Keratinocyte (primary cell): ENCODE results near the gene SRPK2. TPM values are rescaled to one million over a fixed set of nuclear protein-coding genes. Genes with fewer than 3 reads are reported as not detected.

Experiments used
- DNase-seq: peaks from one replicate; pipeline ENCODE4 v3.0.0-alpha.2; 2011; ENCODE audit warnings: low read depth, missing footprints, low spot score
- FAIRE-seq: peaks from 2 replicates; lab custom pipeline; 2011; peaks lifted over from hg19 to GRCh38; lab: Jason Lieb, UNC
- H2AFZ ChIP-seq: 2 replicates; pipeline ENCODE4 v1.6.0; 2012; ENCODE audit warnings: low read length, control low read depth, inconsistent platforms; ENCODE audit not compliant: control insufficient read depth
- H3K27ac ChIP-seq: 2 replicates; pipeline ENCODE4 v1.5.1; 2011; ENCODE audit warnings: low read length; ENCODE audit not compliant: control insufficient read depth, insufficient read depth
- H3K27me3 ChIP-seq: 3 replicates; pipeline ENCODE4 v1.6.0; 2011; ENCODE audit warnings: low read length; ENCODE audit not compliant: control insufficient read depth, insufficient read depth; ENCODE audit errors: extremely low read depth
- H3K36me3 ChIP-seq, 2 experiments: 2 replicates in 1 of 2; 3 replicates in 1 of 2; pipeline ENCODE4 v1.5.1; 2011; ENCODE audit warnings: low read length in 2 of 2, mild to moderate bottlenecking in 1 of 2; ENCODE audit not compliant: control insufficient read depth in 2 of 2, insufficient read depth in 2 of 2; ENCODE audit errors: extremely low read depth in 1 of 2
- H3K4me1 ChIP-seq: 3 replicates; pipeline ENCODE4 v1.5.1; 2011; ENCODE audit warnings: low read length; ENCODE audit not compliant: control insufficient read depth, insufficient read depth; ENCODE audit errors: extremely low read depth
- H3K4me2 ChIP-seq: 3 replicates; pipeline ENCODE4 v1.6.0; 2011; ENCODE audit warnings: low read depth, low read length; ENCODE audit not compliant: control insufficient read depth, insufficient read depth; ENCODE audit errors: extremely low read depth
- H3K4me3 ChIP-seq, 3 experiments: fragments of 200-600 bp in 1 of 3; sonication (generic) in 1 of 3; 2 replicates in 2 of 3; 3 replicates in 1 of 3; pipeline ENCODE4 v1.5.1; 2011 to 2016; ENCODE audit warnings: low read length in 3 of 3, mild to moderate bottlenecking in 3 of 3, control low read depth in 2 of 3, inconsistent platforms in 1 of 3, low read depth in 1 of 3, mixed read lengths in 1 of 3, mixed run types in 1 of 3, moderate library complexity in 1 of 3; ENCODE audit not compliant: control insufficient read depth in 2 of 3, insufficient read depth in 2 of 3; ENCODE audit errors: extremely low read depth in 1 of 3
- H3K79me2 ChIP-seq: 2 replicates; pipeline ENCODE4 v1.6.0; 2012; ENCODE audit warnings: low read length; ENCODE audit not compliant: control insufficient read depth, insufficient read depth
- H3K9ac ChIP-seq: 3 replicates; pipeline ENCODE4 v1.6.0; 2011; ENCODE audit warnings: low read length; ENCODE audit not compliant: control insufficient read depth, insufficient read depth; ENCODE audit errors: extremely low read depth
- H3K9me1 ChIP-seq: 3 replicates; pipeline ENCODE4 v1.6.0; 2011; ENCODE audit warnings: low read length; ENCODE audit not compliant: control insufficient read depth, insufficient read depth; ENCODE audit errors: extremely low read depth
- H3K9me3 ChIP-seq: 2 replicates; pipeline ENCODE4 v1.5.1; 2012; ENCODE audit warnings: low read depth, low read length; ENCODE audit not compliant: control insufficient read depth
- H4K20me1 ChIP-seq: 3 replicates; pipeline ENCODE4 v1.6.0; 2011; ENCODE audit warnings: low read length; ENCODE audit not compliant: control insufficient read depth, insufficient read depth; ENCODE audit errors: extremely low read depth
- EZH2 ChIP-seq: IDR thresholded peaks from one replicate; pipeline ENCODE4 v1.6.1; 2012; ENCODE audit warnings: inconsistent platforms, mild to moderate bottlenecking, low read length, moderate library complexity
- dilution Hi-C: fragments of 300-500 bp; cut with MboI; formaldehyde crosslinking; loops from one replicate; pipeline ENCODE4 v1.7.0; 2020; ENCODE audit warnings: low sequenced_read_pairs; ENCODE audit not compliant: extremely low pct_ligation_motif_present
- polyA plus RNA-seq, 5 experiments: library from polyadenylated mRNA; depleted of rRNA in 3 of 5; stranded (reverse) in 3 of 5; stranded (forward) in 1 of 5; unstranded in 1 of 5; fragments of >200 nt; gene quantifications; 1 replicate in 1 of 5; 2 replicates in 3 of 5; 3 replicates in 1 of 5; pipeline versions ENCODE4 v1.2.1 to v1.2.3, GENCODE V29; 2011 to 2012; ENCODE audit warnings: missing spikeins in 2 of 5, low read depth in 1 of 5, low replicate concordance in 1 of 5
- TF ChIP-seq, protein P1 (sequence below), 3 experiments: IDR thresholded peaks in 1 of 3; conservative IDR thresholded peaks in 1 of 3; optimal IDR thresholded peaks in 1 of 3; 2 replicates in 2 of 3; 3 replicates in 1 of 3; pipeline versions ENCODE3 to v1.5.1; 2011; ENCODE audit warnings: low read length in 3 of 3, mild to moderate bottlenecking in 3 of 3, moderate library complexity in 2 of 3, control low read depth in 1 of 3, inconsistent platforms in 1 of 3; ENCODE audit not compliant: insufficient read depth in 2 of 3; ENCODE audit errors: extremely low read depth in 1 of 3

The SRPK2 gene
- polyA plus RNA-seq, 1 donor (not counting 4 experiments of a cell fraction or from before 2014, with no cell fraction given), result 40.2 TPM

DNA sequence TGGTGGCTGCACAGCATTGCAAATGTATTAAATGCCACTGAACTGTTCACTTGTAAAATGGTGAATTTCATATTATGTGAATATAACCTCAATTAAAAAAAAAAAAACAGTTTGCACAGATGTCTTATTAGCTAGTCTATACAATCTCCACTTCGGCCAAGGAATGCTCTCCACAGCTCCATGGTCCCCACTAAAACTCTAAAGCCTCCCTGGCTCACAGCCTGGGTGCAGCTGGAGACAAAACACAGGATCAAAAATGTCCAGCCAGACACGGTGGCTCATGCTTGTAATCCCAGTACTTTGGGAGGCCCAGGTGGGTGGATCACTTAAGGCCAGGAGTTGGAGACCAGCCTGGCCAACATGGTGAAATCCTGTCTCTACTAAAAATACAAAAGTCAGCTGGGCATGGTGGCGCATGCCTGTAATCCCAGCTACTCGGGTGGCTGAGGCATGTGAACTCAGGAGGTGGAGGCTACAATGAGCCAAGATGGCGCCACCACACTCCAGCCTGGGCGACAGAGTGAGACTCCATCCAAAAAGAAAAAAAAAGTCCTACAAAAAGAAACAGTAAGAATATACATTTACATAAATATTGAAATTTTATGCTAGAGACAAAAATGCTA lies 66.0 kb downstream of the SRPK2 start:
- TF ChIP-seq EZH2, result no peak
- TF ChIP-seq, protein P1, sequence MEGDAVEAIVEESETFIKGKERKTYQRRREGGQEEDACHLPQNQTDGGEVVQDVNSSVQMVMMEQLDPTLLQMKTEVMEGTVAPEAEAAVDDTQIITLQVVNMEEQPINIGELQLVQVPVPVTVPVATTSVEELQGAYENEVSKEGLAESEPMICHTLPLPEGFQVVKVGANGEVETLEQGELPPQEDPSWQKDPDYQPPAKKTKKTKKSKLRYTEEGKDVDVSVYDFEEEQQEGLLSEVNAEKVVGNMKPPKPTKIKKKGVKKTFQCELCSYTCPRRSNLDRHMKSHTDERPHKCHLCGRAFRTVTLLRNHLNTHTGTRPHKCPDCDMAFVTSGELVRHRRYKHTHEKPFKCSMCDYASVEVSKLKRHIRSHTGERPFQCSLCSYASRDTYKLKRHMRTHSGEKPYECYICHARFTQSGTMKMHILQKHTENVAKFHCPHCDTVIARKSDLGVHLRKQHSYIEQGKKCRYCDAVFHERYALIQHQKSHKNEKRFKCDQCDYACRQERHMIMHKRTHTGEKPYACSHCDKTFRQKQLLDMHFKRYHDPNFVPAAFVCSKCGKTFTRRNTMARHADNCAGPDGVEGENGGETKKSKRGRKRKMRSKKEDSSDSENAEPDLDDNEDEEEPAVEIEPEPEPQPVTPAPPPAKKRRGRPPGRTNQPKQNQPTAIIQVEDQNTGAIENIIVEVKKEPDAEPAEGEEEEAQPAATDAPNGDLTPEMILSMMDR (optimal IDR thresholded peaks at IDR 0.05 in 1 of 3, IDR thresholded peaks at IDR 0.05 in 1 of 3, conservative IDR thresholded peaks at IDR 0.05 in 1 of 3; ENCODE audit: extremely low read depth in 1 of 3, insufficient read depth in 2 of 3, low read length in 3 of 3), result no peak
- Histone ChIP-seq H4K20me1 (no peaks in the 10 kb centered on the region), H3K27me3 (no peaks in the 10 kb centered on the region), H3K36me3 (no peaks in the 10 kb centered on the region), H3K79me2 (peaks cover 72% of the 10 kb centered on the region), H3K4me1 (no peaks in the 10 kb centered on the region), H3K9me3 (no peaks in the 10 kb centered on the region), H3K4me2 (no peak overlapping the region), H3K9me1 (no peaks in the 10 kb centered on the region), H3K27ac (no peak overlapping the region), H2AFZ (no peak overlapping the region), H3K9ac (no peak overlapping the region), H3K4me3 (no peak overlapping the region)
- dilution Hi-C loops, result no loop called here
- DNase-seq (no peak), FAIRE-seq (no peak)

DNA sequence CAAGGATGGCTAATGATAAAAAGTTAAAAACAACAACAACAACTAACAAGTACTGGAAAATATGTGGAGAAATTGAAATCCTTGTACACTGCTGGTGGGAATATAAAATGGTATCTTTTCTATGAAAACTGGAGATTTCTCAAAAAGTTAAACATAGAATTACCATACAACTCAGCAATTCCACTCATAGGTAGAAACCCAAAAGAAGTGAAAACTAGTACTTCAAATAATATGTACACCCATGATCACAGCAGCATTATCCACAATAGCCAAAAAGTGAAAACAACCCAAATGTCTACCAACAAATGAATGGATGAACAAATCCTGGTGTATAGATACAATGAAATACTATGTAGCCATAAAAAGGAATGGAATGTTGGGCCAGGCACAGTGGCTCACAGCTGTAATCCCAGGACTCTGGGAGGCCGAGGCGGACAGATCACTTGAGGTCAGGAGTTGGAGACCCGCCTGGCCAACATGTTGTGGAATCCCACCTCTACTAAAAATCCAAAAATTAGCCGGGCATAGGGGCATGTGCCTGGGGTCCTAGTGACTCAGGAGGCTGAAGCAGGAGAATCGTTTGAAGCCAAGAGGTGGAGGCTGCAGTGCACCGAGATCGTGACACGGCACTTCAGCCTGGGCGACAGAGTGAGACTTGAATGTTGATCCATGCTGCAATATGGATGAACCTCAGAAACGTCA lies 66.8 kb downstream of the SRPK2 start:
- Histone ChIP-seq H3K27me3 (no peaks in the 10 kb centered on the region), H3K9ac (no peak overlapping the region), H2AFZ (no peak overlapping the region), H4K20me1 (no peaks in the 10 kb centered on the region), H3K4me1 (no peaks in the 10 kb centered on the region), H3K4me2 (no peak overlapping the region), H3K9me3 (no peaks in the 10 kb centered on the region), H3K27ac (no peak overlapping the region), H3K9me1 (no peaks in the 10 kb centered on the region), H3K4me3 (no peak overlapping the region), H3K79me2 (peaks cover 68% of the 10 kb centered on the region), H3K36me3 (no peaks in the 10 kb centered on the region)
- dilution Hi-C loops, result no loop called here
- FAIRE-seq (no peak), DNase-seq (no peak)
- TF ChIP-seq, protein P1 (optimal IDR thresholded peaks at IDR 0.05 in 1 of 3, IDR thresholded peaks at IDR 0.05 in 1 of 3, conservative IDR thresholded peaks at IDR 0.05 in 1 of 3; ENCODE audit: extremely low read depth in 1 of 3, insufficient read depth in 2 of 3, low read length in 3 of 3), result no peak
- TF ChIP-seq EZH2, result no peak
